Activated T-helper 1 cell treated with anti-CD3 and anti-CD28 coated beads, Interleukin-12 subunit alpha, Interleukin-12 subunit beta, Interleukin-2, Interleukin-4 antibody, amounts not matched to agents 30 ng/mL and 10 ng/mL and 1 ng/mL, durations not matched to agents 14 hours and 24 hours and 36 hours (primary cell): ENCODE data around the gene SETD7. TPM values are rescaled to one million over a fixed set of nuclear protein-coding genes. Genes with fewer than 3 reads are reported as not detected.

Experiments
- DNase-seq: peaks from one replicate; pipeline ENCODE4 v3.0.0; 2021; ENCODE audit warnings: low spot score
- H3K27ac Mint-ChIP-seq: one replicate; pipeline ENCODE4 v1.8.0; 2021; ENCODE audit warnings: mild to moderate bottlenecking, mixed read lengths
- H3K27me3 Mint-ChIP-seq: one replicate; pipeline ENCODE4 v1.8.0; 2022; ENCODE audit warnings: mild to moderate bottlenecking, moderate library complexity, mixed read lengths; ENCODE audit not compliant: insufficient read depth
- H3K36me3 Mint-ChIP-seq: one replicate; pipeline ENCODE4 v1.8.0; 2021; ENCODE audit warnings: low read depth, mixed read lengths
- H3K4me1 Mint-ChIP-seq: one replicate; pipeline ENCODE4 v1.8.0; 2021; ENCODE audit warnings: low read depth, mixed read lengths
- H3K4me3 Mint-ChIP-seq: one replicate; pipeline ENCODE4 v1.8.0; 2021; ENCODE audit warnings: mild to moderate bottlenecking, moderate library complexity, mixed read lengths
- H3K9me3 Mint-ChIP-seq: one replicate; pipeline ENCODE4 v1.8.0; 2021; ENCODE audit warnings: mixed read lengths
- intact Hi-C: fragments of 100-400 bp; cut with micrococcal nuclease; formaldehyde crosslinking; loops from one replicate; pipeline ENCODE4 v1.15.1; 2024
- total RNA-seq: library from RNA; stranded (reverse); gene quantifications from 2 replicates; pipeline ENCODE4 v1.2.3, GENCODE V29; 2022

The SETD7 gene
- total RNA-seq, 1 donor from 2014 or later: 17.4 TPM

GRCh38 chr4:139509727-139510410 is 46.1 kb downstream of the SETD7 start:
- intact Hi-C loops: no loop called here
- Mint-ChIP-seq H3K27ac (no peak overlapping the region), H3K4me1 (no peaks in the 10 kb centered on the region), H3K4me3 (no peak overlapping the region), H3K36me3 (peaks cover 19% of the 10 kb centered on the region), H3K9me3 (no peaks in the 10 kb centered on the region), H3K27me3 (no peaks in the 10 kb centered on the region)
- no peak for DNase-seq

GRCh38 chr4:139508581-139509237 is 47.3 kb downstream of the SETD7 start:
- peaks cover 19% of the 10 kb centered on the region for H3K36me3 Mint-ChIP-seq
- intact Hi-C loops: no loop called here
- no peak for DNase-seq
- no peaks in the 10 kb centered on the region for H3K4me1 Mint-ChIP-seq
- H3K9me3 Mint-ChIP-seq: no peaks in the 10 kb centered on the region
- no peak overlapping the region for H3K27ac Mint-ChIP-seq
- H3K27me3 Mint-ChIP-seq: no peaks in the 10 kb centered on the region
- no peak overlapping the region for H3K4me3 Mint-ChIP-seq

GRCh38 chr4:139506774-139507173 is 49.2 kb downstream of the SETD7 start:
- intact Hi-C loops: no loop called here
- H3K36me3 Mint-ChIP-seq: peaks cover 15% of the 10 kb centered on the region
- no peaks in the 10 kb centered on the region for H3K9me3 Mint-ChIP-seq
- no peak overlapping the region for H3K4me3 Mint-ChIP-seq
- no peaks in the 10 kb centered on the region for H3K27me3 Mint-ChIP-seq
- no peaks in the 10 kb centered on the region for H3K4me1 Mint-ChIP-seq
- no peak for DNase-seq
- no peak overlapping the region for H3K27ac Mint-ChIP-seq

GRCh38 chr4:139503622-139504166 is 52.3 kb downstream of the SETD7 start:
- Mint-ChIP-seq H3K9me3 (no peaks in the 10 kb centered on the region), H3K27me3 (no peaks in the 10 kb centered on the region), H3K4me1 (no peaks in the 10 kb centered on the region), H3K36me3 (peaks cover 6% of the 10 kb centered on the region), H3K4me3 (no peak overlapping the region), H3K27ac (no peak overlapping the region)
- intact Hi-C loops: no loop called here
- DNase-seq: no peak

- Mint-ChIP-seq H3K4me1 (no peaks in the 10 kb centered on the region), H3K27me3 (no peaks in the 10 kb centered on the region), H3K4me3 (no peak overlapping the region), H3K9me3 (no peaks in the 10 kb centered on the region), H3K36me3 (peaks cover 6% of the 10 kb centered on the region), H3K27ac (no peak overlapping the region)
- no peak for DNase-seq
- intact Hi-C loops: no loop called here
These were observed 53.8 kb downstream of the SETD7 start for GRCh38 chr4:139501927-139502899.

- Mint-ChIP-seq H3K9me3 (no peaks in the 10 kb centered on the region), H3K27ac (no peak overlapping the region), H3K4me3 (no peak overlapping the region), H3K27me3 (no peaks in the 10 kb centered on the region), H3K4me1 (no peaks in the 10 kb centered on the region), H3K36me3 (peaks cover 5% of the 10 kb centered on the region)
- no peak for DNase-seq
- intact Hi-C loops: no loop called here
These were observed 54.5 kb downstream of the SETD7 start for GRCh38 chr4:139501527-139501926.

- no peak overlapping the region for H3K27ac Mint-ChIP-seq
- intact Hi-C loops: no loop called here
- no peaks in the 10 kb centered on the region for H3K27me3 Mint-ChIP-seq
- H3K36me3 Mint-ChIP-seq: peaks cover 4% of the 10 kb centered on the region
- no peaks in the 10 kb centered on the region for H3K4me1 Mint-ChIP-seq
- no peak for DNase-seq
- no peaks in the 10 kb centered on the region for H3K9me3 Mint-ChIP-seq
- H3K4me3 Mint-ChIP-seq: no peak overlapping the region
These were observed 54.9 kb downstream of the SETD7 start for GRCh38 chr4:139501117-139501516.

GRCh38 chr4:139499186-139499585 is 56.8 kb downstream of the SETD7 start:
- H3K36me3 Mint-ChIP-seq: peaks cover 2% of the 10 kb centered on the region
- intact Hi-C loops: loop anchor here (2.0 kb wide), 1 partner anchor 32 kb away; no protein-coding TSS in a partner anchor
- no peaks in the 10 kb centered on the region for H3K4me1 Mint-ChIP-seq
- H3K4me3 Mint-ChIP-seq: no peak overlapping the region
- H3K27me3 Mint-ChIP-seq: peaks cover 2% of the 10 kb centered on the region
- no peaks in the 10 kb centered on the region for H3K9me3 Mint-ChIP-seq
- no peak overlapping the region for H3K27ac Mint-ChIP-seq
- DNase-seq: no peak

GRCh38 chr4:139493176-139493575 is 62.8 kb downstream of the SETD7 start:
- peaks cover 7% of the 10 kb centered on the region for H3K27me3 Mint-ChIP-seq
- intact Hi-C loops: no loop called here

GRCh38 chr4:139492429-139492828 is 63.6 kb downstream of the SETD7 start:
- no peak for DNase-seq
- intact Hi-C loops: no loop called here
- H3K36me3 Mint-ChIP-seq: no peaks in the 10 kb centered on the region
- H3K4me1 Mint-ChIP-seq: no peaks in the 10 kb centered on the region
- no peak overlapping the region for H3K27ac Mint-ChIP-seq
- H3K4me3 Mint-ChIP-seq: no peak overlapping the region
- peaks cover 8% of the 10 kb centered on the region for H3K27me3 Mint-ChIP-seq
- H3K9me3 Mint-ChIP-seq: no peaks in the 10 kb centered on the region

More at GRCh38 chr4:139493176-139493575, 62.8 kb downstream of the SETD7 start:
- Mint-ChIP-seq H3K9me3 (no peaks in the 10 kb centered on the region), H3K27ac (no peak overlapping the region), H3K36me3 (no peaks in the 10 kb centered on the region), H3K4me1 (no peaks in the 10 kb centered on the region), H3K4me3 (no peak overlapping the region)
- no peak for DNase-seq

GRCh38 chr4:139489638-139490037 is 66.4 kb downstream of the SETD7 start:
- Mint-ChIP-seq H3K27me3 (peaks cover 12% of the 10 kb centered on the region), H3K4me1 (no peaks in the 10 kb centered on the region), H3K4me3 (no peak overlapping the region), H3K36me3 (no peaks in the 10 kb centered on the region), H3K27ac (no peak overlapping the region), H3K9me3 (no peaks in the 10 kb centered on the region)
- intact Hi-C loops: no loop called here
- no peak for DNase-seq

GRCh38 chr4:139488442-139488841 is 67.6 kb downstream of the SETD7 start:
- Mint-ChIP-seq H3K4me1 (no peaks in the 10 kb centered on the region), H3K27me3 (peaks cover 12% of the 10 kb centered on the region), H3K4me3 (no peak overlapping the region), H3K27ac (no peak overlapping the region), H3K9me3 (no peaks in the 10 kb centered on the region), H3K36me3 (no peaks in the 10 kb centered on the region)
- DNase-seq: no peak
- intact Hi-C loops: no loop called here
